ENCODE data around the gene RNF183. TPM values are rescaled to one million over a fixed set of nuclear protein-coding genes. Genes with fewer than 3 reads are reported as not detected.

Gene RNF183
- total and polyA plus RNA-seq, 2 donors from 2014 or later, result 3.6 to 8.1 TPM

- Histone ChIP-seq H3K4me3 (ENCODE audit: low read length in 3 of 3) (peak overlapping the region; percentile 30 to 66 (median 61)), H3K36me3 (ENCODE audit: control insufficient read depth in 2 of 3, insufficient read depth in 3 of 3, low read length in 3 of 3) (no peaks in the 10 kb centered on the region), H3K9me3 (ENCODE audit: control insufficient read depth in 2 of 3, insufficient read depth in 1 of 3, low read length in 3 of 3) (no peaks in the 10 kb centered on the region), H3K4me1 (ENCODE audit: control insufficient read depth in 2 of 3, insufficient read depth in 2 of 3, low read depth in 1 of 3, low read length in 3 of 3) (peaks cover 0 to 6% (median 4%) of the 10 kb centered on the region in 3 donors), H3K27me3 (ENCODE audit: control insufficient read depth, insufficient read depth, low read length) (peaks cover 19% of the 10 kb centered on the region), H3K27ac (ENCODE audit: low read depth in 2 of 2, low read length in 2 of 2) (no peak overlapping the region), H3K9ac (ENCODE audit: low read length in 3 of 3) (no peak overlapping the region)
- no peak for FAIRE-seq
- DNase-seq, result no peak
- intact Hi-C loops (cut with DNase I), result no loop called here
- TF ChIP-seq CTCF (IDR thresholded peaks at IDR 0.05; ENCODE audit: borderline replicate concordance, extremely low read depth, insufficient read depth), result no peak
Measured at GRCh38 chr9:113349066-113349444, 45.9 kb upstream of the RNF183 start.

GRCh38 chr9:113348437-113348836, 45.3 kb upstream of the RNF183 start:
- H3K9me3 ChIP-seq (ENCODE audit: control insufficient read depth in 2 of 3, insufficient read depth in 1 of 3, low read length in 3 of 3), result no peaks in the 10 kb centered on the region
- no peaks in the 10 kb centered on the region for H3K36me3 ChIP-seq (ENCODE audit: control insufficient read depth in 2 of 3, insufficient read depth in 3 of 3, low read length in 3 of 3)
- DNase-seq (no peak), FAIRE-seq (no peak)
- no peak for TF ChIP-seq CTCF (IDR thresholded peaks at IDR 0.05; ENCODE audit: borderline replicate concordance, extremely low read depth, insufficient read depth)
- no peak overlapping the region for H3K9ac ChIP-seq (ENCODE audit: low read length in 3 of 3)
- intact Hi-C loops (cut with DNase I), result no loop called here
- no peak overlapping the region for H3K4me3 ChIP-seq (ENCODE audit: low read length in 3 of 3)
- H3K4me1 ChIP-seq (ENCODE audit: control insufficient read depth in 2 of 3, insufficient read depth in 2 of 3, low read depth in 1 of 3, low read length in 3 of 3), result peaks cover 0 to 6% (median 4%) of the 10 kb centered on the region in 3 donors
- H3K27me3 ChIP-seq (ENCODE audit: control insufficient read depth, insufficient read depth, low read length), result peaks cover 19% of the 10 kb centered on the region
- no peak overlapping the region for H3K27ac ChIP-seq (ENCODE audit: low read depth in 2 of 2, low read length in 2 of 2)

- no peak for TF ChIP-seq CTCF (IDR thresholded peaks at IDR 0.05; ENCODE audit: borderline replicate concordance, extremely low read depth, insufficient read depth)
- Histone ChIP-seq H3K4me3 (ENCODE audit: low read length in 3 of 3) (no peak overlapping the region), H3K36me3 (ENCODE audit: control insufficient read depth in 2 of 3, insufficient read depth in 3 of 3, low read length in 3 of 3) (no peaks in the 10 kb centered on the region), H3K27ac (ENCODE audit: low read depth in 2 of 2, low read length in 2 of 2) (no peak overlapping the region), H3K27me3 (ENCODE audit: control insufficient read depth, insufficient read depth, low read length) (peaks cover 12% of the 10 kb centered on the region), H3K9me3 (ENCODE audit: control insufficient read depth in 2 of 3, insufficient read depth in 1 of 3, low read length in 3 of 3) (no peaks in the 10 kb centered on the region), H3K4me1 (ENCODE audit: control insufficient read depth in 2 of 3, insufficient read depth in 2 of 3, low read depth in 1 of 3, low read length in 3 of 3) (peaks cover 0 to 6% (median 4%) of the 10 kb centered on the region in 3 donors), H3K9ac (ENCODE audit: low read length in 3 of 3) (no peak overlapping the region)
- intact Hi-C loops (cut with DNase I), result no loop called here
- DNase-seq, result no peak
- no peak for FAIRE-seq
Measured at GRCh38 chr9:113345671-113346070, 42.5 kb upstream of the RNF183 start.

- intact Hi-C loops (cut with DNase I), result no loop called here
- no peak for DNase-seq
Measured at GRCh38 chr9:113345190-113345589, 42.0 kb upstream of the RNF183 start.

More at GRCh38 chr9:113345190-113345589, 42.0 kb upstream of the RNF183 start:
- Histone ChIP-seq H3K4me1 (ENCODE audit: control insufficient read depth in 2 of 3, insufficient read depth in 2 of 3, low read depth in 1 of 3, low read length in 3 of 3) (peaks cover 0 to 4% (median 4%) of the 10 kb centered on the region in 3 donors), H3K4me3 (ENCODE audit: low read length in 3 of 3) (no peak overlapping the region), H3K9me3 (ENCODE audit: control insufficient read depth in 2 of 3, insufficient read depth in 1 of 3, low read length in 3 of 3) (no peaks in the 10 kb centered on the region), H3K27ac (ENCODE audit: low read depth in 2 of 2, low read length in 2 of 2) (no peak overlapping the region), H3K9ac (ENCODE audit: low read length in 3 of 3) (no peak overlapping the region), H3K27me3 (ENCODE audit: control insufficient read depth, insufficient read depth, low read length) (peaks cover 9% of the 10 kb centered on the region), H3K36me3 (ENCODE audit: control insufficient read depth in 2 of 3, insufficient read depth in 3 of 3, low read length in 3 of 3) (no peaks in the 10 kb centered on the region)
- TF ChIP-seq CTCF (IDR thresholded peaks at IDR 0.05; ENCODE audit: borderline replicate concordance, extremely low read depth, insufficient read depth), result no peak
- no peak for FAIRE-seq

All from kidney (tissue), 14 donors.